A673 (cell line): ENCODE measurements around the gene SLC30A1.

ENCODE experiments used
- EZH2 ChIP-seq: fragments of 200-600 bp; sonication (generic); IDR thresholded peaks from 2 replicates; pipeline ENCODE4 v1.6.1; 2017; ENCODE audit warnings: borderline replicate concordance, low read depth, mild to moderate bottlenecking, mixed read lengths, antibody characterized with exemption, low read length; ENCODE audit not compliant: poor library complexity, severe bottlenecking
- TF ChIP-seq, protein P1 (sequence below): fragments of 300-800, 200-600 bp; sonication (generic); conservative IDR thresholded peaks from 2 replicates; pipeline ENCODE4 v1.5.1; 2017; ENCODE audit warnings: low read depth, mild to moderate bottlenecking, antibody characterized with exemption, low read length, moderate library complexity, mixed read lengths

DNA sequence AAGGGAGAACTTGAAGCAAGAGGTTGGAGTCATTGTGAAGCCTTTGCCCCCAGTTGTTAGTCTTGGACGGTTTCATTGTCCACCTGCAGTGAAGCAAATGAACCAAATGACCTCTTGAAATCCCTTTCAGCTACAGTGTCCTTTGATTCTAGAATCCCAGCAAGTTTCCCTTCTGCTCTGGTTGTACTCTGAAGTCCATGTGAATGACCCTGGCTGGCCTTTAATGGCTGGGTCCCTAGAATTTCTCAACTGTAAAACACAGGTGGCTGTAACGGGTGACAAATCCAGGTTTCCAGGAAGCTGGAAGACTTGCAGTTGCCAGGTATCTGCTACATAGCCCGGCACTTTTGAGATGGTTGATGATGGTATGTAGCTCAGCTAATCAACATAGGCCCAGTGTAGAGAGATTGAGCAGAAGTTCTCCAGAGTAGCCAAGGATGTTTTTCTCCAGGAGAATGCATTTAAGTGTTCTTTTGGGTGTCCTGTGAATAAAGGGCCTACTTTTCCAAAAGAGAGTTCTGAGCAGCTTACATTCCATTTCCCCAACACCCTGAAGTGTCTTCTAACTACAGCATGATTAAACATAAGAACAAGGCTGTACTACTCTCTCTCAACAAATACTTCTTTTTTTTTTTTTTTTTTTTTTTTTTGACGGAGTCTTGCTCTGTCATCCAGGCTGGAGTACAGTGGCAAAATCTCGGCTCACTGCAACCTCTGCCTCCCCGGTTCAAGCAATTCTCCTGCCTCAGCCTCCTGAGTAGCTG, 17.6 kb upstream of the SLC30A1 start:
- TF ChIP-seq, protein P1, sequence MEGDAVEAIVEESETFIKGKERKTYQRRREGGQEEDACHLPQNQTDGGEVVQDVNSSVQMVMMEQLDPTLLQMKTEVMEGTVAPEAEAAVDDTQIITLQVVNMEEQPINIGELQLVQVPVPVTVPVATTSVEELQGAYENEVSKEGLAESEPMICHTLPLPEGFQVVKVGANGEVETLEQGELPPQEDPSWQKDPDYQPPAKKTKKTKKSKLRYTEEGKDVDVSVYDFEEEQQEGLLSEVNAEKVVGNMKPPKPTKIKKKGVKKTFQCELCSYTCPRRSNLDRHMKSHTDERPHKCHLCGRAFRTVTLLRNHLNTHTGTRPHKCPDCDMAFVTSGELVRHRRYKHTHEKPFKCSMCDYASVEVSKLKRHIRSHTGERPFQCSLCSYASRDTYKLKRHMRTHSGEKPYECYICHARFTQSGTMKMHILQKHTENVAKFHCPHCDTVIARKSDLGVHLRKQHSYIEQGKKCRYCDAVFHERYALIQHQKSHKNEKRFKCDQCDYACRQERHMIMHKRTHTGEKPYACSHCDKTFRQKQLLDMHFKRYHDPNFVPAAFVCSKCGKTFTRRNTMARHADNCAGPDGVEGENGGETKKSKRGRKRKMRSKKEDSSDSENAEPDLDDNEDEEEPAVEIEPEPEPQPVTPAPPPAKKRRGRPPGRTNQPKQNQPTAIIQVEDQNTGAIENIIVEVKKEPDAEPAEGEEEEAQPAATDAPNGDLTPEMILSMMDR, result no peak
- TF ChIP-seq EZH2, result no peak
